Tibial nerve (tissue), 4 donors: ENCODE measurements around the gene ACADSB.

ENCODE experiments used
- EP300 ChIP-seq, 2 donors: sonication (generic); formaldehyde crosslinking; IDR thresholded peaks; one replicate each; pipeline ENCODE4 v1.6.1; 2017; ENCODE audit warnings: antibody characterized with exemption in 2 of 2, mild to moderate bottlenecking in 1 of 2
- POLR2A ChIP-seq, 2 donors: fragments of 450-650 bp; IDR thresholded peaks; one replicate each; pipeline ENCODE4 v1.6.1; 2017; ENCODE audit warnings: antibody characterized with exemption in 2 of 2, mild to moderate bottlenecking in 2 of 2, moderate library complexity in 2 of 2
- TF ChIP-seq, protein P1 (sequence below), 5 experiments: fragments of 200-600 bp in 3 of 5; fragments of 450-650 bp in 2 of 5; sonication (generic) in 3 of 5; IDR thresholded peaks; one replicate each; pipeline ENCODE4 v1.5.1; 2016 to 2019; ENCODE audit warnings: antibody characterized with exemption in 5 of 5, mild to moderate bottlenecking in 3 of 5, moderate library complexity in 2 of 5

DNA sequence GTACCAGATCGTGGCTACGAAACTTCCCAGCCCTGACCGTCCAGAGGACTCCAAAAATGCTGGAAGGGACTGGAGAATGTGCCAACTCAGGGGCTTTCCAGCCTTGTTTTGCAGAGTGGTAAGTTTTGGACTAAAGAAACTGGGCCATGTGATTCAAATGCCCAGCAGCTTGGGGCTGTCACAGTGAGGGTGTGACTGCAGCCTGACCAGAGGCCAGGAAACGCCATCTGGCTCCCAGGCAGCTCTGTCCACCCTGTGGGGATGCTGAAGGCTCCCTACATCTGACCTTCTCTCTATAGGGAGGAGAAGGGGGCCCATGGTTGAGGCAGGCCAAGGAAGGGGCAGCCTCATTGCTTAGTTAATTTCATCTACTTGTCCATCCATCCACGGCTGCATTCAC, 65.4 kb downstream of the ACADSB start:
- TF ChIP-seq EP300 (IDR thresholded peaks at IDR 0.05) (no peak), POLR2A (IDR thresholded peaks at IDR 0.05) (no peak)
- TF ChIP-seq, protein P1, sequence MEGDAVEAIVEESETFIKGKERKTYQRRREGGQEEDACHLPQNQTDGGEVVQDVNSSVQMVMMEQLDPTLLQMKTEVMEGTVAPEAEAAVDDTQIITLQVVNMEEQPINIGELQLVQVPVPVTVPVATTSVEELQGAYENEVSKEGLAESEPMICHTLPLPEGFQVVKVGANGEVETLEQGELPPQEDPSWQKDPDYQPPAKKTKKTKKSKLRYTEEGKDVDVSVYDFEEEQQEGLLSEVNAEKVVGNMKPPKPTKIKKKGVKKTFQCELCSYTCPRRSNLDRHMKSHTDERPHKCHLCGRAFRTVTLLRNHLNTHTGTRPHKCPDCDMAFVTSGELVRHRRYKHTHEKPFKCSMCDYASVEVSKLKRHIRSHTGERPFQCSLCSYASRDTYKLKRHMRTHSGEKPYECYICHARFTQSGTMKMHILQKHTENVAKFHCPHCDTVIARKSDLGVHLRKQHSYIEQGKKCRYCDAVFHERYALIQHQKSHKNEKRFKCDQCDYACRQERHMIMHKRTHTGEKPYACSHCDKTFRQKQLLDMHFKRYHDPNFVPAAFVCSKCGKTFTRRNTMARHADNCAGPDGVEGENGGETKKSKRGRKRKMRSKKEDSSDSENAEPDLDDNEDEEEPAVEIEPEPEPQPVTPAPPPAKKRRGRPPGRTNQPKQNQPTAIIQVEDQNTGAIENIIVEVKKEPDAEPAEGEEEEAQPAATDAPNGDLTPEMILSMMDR (IDR thresholded peaks at IDR 0.05): no peak
